Measurements from ENCODE around the gene ZFPL1. TPM values are rescaled to one million over a fixed set of nuclear protein-coding genes. Genes with fewer than 3 reads are reported as not detected.
A peak's percentile ranks its signal among the peaks of the same experiment; 100 is the strongest.

ZFPL1 gene
- total and polyA plus RNA-seq, 2 donors (not counting 3 experiments of a cell fraction or from before 2014, with no cell fraction given): 37.6 to 139 TPM

- Histone ChIP-seq H4K20me1 (replicated peaks; ENCODE audit: control insufficient read depth, extremely low read depth, insufficient read depth, low read length) (no peaks in the 10 kb centered on the region), H3K79me2 (ENCODE audit: control insufficient read depth, insufficient read depth, low read length) (no peaks in the 10 kb centered on the region), H3K9me3 (replicated peaks; ENCODE audit: control insufficient read depth, insufficient read depth, low read length) (no peaks in the 10 kb centered on the region), H2AFZ (ENCODE audit: low read depth, low read length) (peak overlapping the region; percentile 88), H3K4me2 (ENCODE audit: insufficient read depth, low read length) (peak overlapping the region; percentile 42), H3K27ac (ENCODE audit: insufficient read depth, low read depth, low read length) (no peak overlapping the region), H3K4me1 (ENCODE audit: control insufficient read depth, extremely low read depth, insufficient read depth, low read length) (peaks cover 6% of the 10 kb centered on the region), H3K9ac (replicated peaks; ENCODE audit: extremely low read depth, insufficient read depth, low read length) (no peak overlapping the region), H3K9me1 (replicated peaks; ENCODE audit: control insufficient read depth, extremely low read depth, insufficient read depth, low read length) (no peaks in the 10 kb centered on the region), H3K27me3 (ENCODE audit: control insufficient read depth in 2 of 2, insufficient read depth in 2 of 2, low read length in 2 of 2) (no peaks in the 10 kb centered on the region), H3K4me3 (replicated peaks in 1 of 3; ENCODE audit: insufficient read depth in 1 of 3, low read depth in 1 of 3, low read length in 3 of 3) (peak overlapping the region; percentile 13 to 42 (median 19)), H3K36me3 (ENCODE audit: control insufficient read depth in 2 of 2, extremely low read depth in 1 of 2, insufficient read depth in 2 of 2, low read length in 2 of 2) (peaks cover 0 to 8% of the 10 kb centered on the region in 2 experiments)
- ChIA-PET CTCF (interaction anchor here (1.2 kb wide), 1 partner anchor 51 kb away, joined by 3 read pairs; the partner anchor contains the start of gene BATF2), POLR2A (no interaction called here)
- intact Hi-C loops (cut with micrococcal nuclease) (no loop called here), dilution Hi-C loops (cut with MboI; ENCODE audit: extremely low pct_ligation_motif_present, low sequenced_read_pairs) (no loop called here)
- no peak for DNase-seq (ENCODE audit: low read depth, low spot score)
- TF ChIP-seq MYC (IDR thresholded peaks at IDR 0.05; ENCODE audit: low read depth, low read length) (no peak), GATA2 (IDR thresholded peaks at IDR 0.05; ENCODE audit: insufficient read depth, insufficient read length, low read depth, low read length) (no peak), FOS (IDR thresholded peaks at IDR 0.05; ENCODE audit: borderline replicate concordance, insufficient read depth, low read length) (no peak), CTCF (IDR thresholded peaks at IDR 0.05; ENCODE audit: extremely low read depth in 1 of 2, insufficient read depth in 1 of 2, low read depth in 1 of 2, low read length in 2 of 2) (no peak)
- TF ChIP-seq, protein P1, sequence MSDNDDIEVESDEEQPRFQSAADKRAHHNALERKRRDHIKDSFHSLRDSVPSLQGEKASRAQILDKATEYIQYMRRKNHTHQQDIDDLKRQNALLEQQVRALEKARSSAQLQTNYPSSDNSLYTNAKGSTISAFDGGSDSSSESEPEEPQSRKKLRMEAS (IDR thresholded peaks at IDR 0.05; ENCODE audit: insufficient read depth, insufficient read length): no peak
- FAIRE-seq: no peak
- BruUV-seq (replicated peaks): no TSS peak
Observed at GRCh38 chr11:65047581-65048422, 36.2 kb upstream of the ZFPL1 start.

Data from endothelial cell of umbilical vein (primary cell).